T-helper 17 cell (primary cell): Measurements from ENCODE around the gene TMEM40. TPM values are rescaled to one million over a fixed set of nuclear protein-coding genes. Genes with fewer than 3 reads are reported as not detected.
A peak's percentile ranks its signal among the peaks of the same experiment; 100 is the strongest.

Source experiments
- ATAC-seq: fragments of 150-1000 bp; cut with Tn5 transposase; 2 replicates; pipeline ENCODE4 v1.10.0; 2021; ENCODE audit warnings: mild to moderate bottlenecking, moderate library complexity
- DNase-seq, 3 donors: peaks; one replicate each; pipeline versions ENCODE4 v3.0.0 to v3.0.0-alpha.2; 2020 to 2021
- H3K9me3 ChIP-seq: one replicate; pipeline ENCODE4 v1.7.0; 2013; ENCODE audit warnings: low read length, mild to moderate bottlenecking; ENCODE audit not compliant: control insufficient read depth, poor library complexity, severe bottlenecking
- H3K27ac Mint-ChIP-seq: one replicate; pipeline ENCODE4 v1.8.0; 2022; ENCODE audit warnings: mild to moderate bottlenecking, moderate library complexity, mixed read lengths
- H3K27me3 Mint-ChIP-seq: one replicate; pipeline ENCODE4 v1.8.0; 2022; ENCODE audit warnings: mixed read lengths
- H3K36me3 Mint-ChIP-seq: one replicate; pipeline ENCODE4 v1.8.0; 2022; ENCODE audit warnings: low read depth, mixed read lengths
- H3K4me1 Mint-ChIP-seq: one replicate; pipeline ENCODE4 v1.8.0; 2022; ENCODE audit warnings: mild to moderate bottlenecking, mixed read lengths
- H3K4me3 Mint-ChIP-seq: one replicate; pipeline ENCODE4 v1.8.0; 2022; ENCODE audit warnings: mild to moderate bottlenecking, moderate library complexity, mixed read lengths
- total RNA-seq, 4 donors: library from RNA in 2 of 4; stranded (reverse) in 2 of 4; gene quantifications; one replicate each; pipeline ENCODE4 v1.2.3 and lab custom pipeline; 2022 to 2026

Gene TMEM40, protein sequence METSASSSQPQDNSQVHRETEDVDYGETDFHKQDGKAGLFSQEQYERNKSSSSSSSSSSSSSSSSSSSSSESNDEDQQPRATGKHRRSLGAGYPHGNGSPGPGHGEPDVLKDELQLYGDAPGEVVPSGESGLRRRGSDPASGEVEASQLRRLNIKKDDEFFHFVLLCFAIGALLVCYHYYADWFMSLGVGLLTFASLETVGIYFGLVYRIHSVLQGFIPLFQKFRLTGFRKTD
- total RNA-seq (10 to 100 TPM in 1 of 2 donors, 1 to 10 TPM in 1; 2.8 to 54.0 TPM), total RNA-seq (lab: John Stamatoyannopoulos, UW) (0 reads per million in 2 donors)

DNA sequence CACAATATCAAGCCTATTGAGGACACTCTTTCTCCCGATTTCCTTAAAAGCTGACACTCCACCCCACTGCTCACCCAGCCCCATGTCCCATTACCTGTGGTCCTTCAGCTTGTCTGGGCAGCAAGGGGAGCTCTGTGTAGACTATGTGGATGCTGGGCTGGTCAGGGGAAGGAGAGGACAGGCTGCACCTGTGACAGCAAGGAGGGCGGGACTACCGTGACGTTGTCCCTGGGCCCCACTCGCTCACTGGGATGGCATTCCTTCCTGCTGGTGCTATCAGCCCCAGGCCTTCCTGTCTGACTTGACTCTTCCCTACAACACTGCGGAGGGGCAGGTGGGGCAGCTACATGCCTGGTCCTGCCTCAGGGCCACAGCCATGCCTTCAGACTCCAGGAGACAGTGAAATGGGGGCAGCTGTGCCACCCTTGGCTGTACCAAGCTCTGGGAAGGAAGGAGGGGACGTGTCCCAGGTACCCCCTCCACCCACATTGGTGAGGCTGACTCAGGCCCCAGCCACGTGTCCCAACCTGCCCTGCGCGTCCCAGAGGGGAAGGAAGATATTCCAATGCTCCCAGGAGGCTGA lies at the start of gene TMEM40:
Gene TMEM40, minus strand, starts transcription at position 163 of the 583 bp plus-strand sequence. CDS start 9,427 bp downstream, outside the sequence.
- no peak within 1 kb of the TSS for H3K4me3 Mint-ChIP-seq
- no peaks in the 10 kb centered on the region for H3K9me3 ChIP-seq
- ATAC-seq (no peak), DNase-seq (no peak)
- H3K27ac Mint-ChIP-seq = no peak within 1 kb of the TSS
- peaks cover 36% of the 10 kb centered on the region for H3K27me3 Mint-ChIP-seq
- H3K4me1 Mint-ChIP-seq = peaks cover 11% of the 10 kb centered on the region
- peaks cover 12% of the 10 kb centered on the region for H3K36me3 Mint-ChIP-seq

DNA sequence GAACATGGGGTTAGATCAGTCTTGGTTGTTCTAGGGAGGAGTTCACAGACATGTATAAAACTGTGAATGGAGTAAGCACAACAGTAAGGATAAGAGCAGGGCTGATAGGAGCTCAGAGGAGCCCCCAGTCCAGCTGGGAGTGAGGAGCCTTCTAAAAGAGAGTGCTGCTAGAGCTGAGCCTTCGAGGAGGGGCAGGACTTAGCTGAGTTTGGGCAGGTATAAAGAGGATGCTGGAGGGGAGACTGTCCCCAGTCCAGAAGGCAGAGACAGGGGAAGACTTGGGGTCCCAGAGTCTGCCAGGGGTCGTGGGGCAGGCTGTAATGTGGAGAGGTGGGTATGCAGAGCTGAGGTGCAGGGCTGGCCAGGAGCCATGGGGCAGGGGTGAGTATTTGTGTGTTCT lies 49.5 kb upstream of the TMEM40 start:
- Mint-ChIP-seq H3K27ac (no peak overlapping the region), H3K36me3 (no peaks in the 10 kb centered on the region), H3K4me1 (peaks cover 8% of the 10 kb centered on the region), H3K27me3 (peaks cover 11% of the 10 kb centered on the region), H3K4me3 (no peak overlapping the region)
- no peaks in the 10 kb centered on the region for H3K9me3 ChIP-seq
- DNase-seq (no peak), ATAC-seq (no peak)

DNA sequence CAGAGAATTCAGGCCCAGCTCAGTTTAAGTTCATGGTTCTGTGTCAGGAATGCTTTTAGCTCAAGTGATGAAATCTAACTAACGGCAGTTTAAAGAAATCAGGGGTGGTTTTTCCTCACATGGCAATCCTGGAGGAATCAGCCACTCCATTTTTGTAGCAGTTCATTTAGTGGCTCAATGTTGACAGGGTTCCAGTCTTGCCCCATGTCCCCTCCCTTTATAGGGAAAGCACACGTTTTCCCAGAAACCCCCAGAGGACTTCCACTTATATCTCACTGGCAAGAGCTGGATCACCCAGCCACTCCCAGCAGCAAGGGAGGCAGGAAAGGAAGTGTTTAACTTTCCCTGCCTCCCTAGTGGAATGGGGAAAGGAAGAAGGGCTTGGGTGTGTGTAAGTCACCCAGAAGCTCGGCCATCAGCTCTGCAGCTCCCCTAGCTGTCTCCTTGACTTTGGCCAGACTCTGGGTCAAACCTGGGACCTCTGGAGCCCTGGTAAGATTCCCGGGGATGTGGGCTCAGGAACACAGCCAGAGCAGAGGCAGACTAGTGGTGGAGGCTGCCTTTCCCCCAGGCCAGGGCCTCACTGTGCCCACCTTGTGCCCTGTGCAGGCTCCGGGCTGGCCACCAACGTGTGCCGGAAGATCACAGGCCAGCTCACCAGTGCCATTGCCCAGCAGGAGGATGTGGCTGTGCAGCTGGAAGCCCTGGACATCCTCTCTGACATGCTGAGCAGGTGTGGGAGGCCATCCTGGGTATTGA lies 48.7 kb upstream of the TMEM40 start:
- DNase-seq = no peak
- Mint-ChIP-seq H3K27me3 (peaks cover 16% of the 10 kb centered on the region), H3K36me3 (no peaks in the 10 kb centered on the region), H3K4me3 (no peak overlapping the region), H3K27ac (no peak overlapping the region), H3K4me1 (peaks cover 8% of the 10 kb centered on the region)
- ATAC-seq = no peak
- no peaks in the 10 kb centered on the region for H3K9me3 ChIP-seq

DNA sequence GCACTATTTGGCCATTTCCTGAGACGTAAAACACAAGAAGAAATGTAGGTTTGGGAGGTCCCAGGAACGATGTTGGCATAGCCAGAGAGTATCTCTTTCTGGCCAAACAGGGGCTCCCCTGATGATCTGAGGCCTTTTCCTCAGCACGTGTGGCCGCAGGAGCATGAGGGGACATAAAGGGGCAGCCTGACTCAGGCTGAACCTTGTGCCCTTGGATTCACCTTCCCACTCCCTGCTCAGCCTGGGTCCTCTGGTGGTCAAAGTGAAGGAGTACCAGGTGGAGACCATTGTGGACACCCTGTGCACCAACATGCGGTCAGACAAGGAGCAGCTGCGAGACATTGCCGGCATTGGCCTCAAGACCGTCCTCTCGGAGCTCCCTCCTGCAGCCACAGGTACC lies 48.0 kb upstream of the TMEM40 start:
- peaks cover 16% of the 10 kb centered on the region for H3K27me3 Mint-ChIP-seq
- DNase-seq = no peak

DNA sequence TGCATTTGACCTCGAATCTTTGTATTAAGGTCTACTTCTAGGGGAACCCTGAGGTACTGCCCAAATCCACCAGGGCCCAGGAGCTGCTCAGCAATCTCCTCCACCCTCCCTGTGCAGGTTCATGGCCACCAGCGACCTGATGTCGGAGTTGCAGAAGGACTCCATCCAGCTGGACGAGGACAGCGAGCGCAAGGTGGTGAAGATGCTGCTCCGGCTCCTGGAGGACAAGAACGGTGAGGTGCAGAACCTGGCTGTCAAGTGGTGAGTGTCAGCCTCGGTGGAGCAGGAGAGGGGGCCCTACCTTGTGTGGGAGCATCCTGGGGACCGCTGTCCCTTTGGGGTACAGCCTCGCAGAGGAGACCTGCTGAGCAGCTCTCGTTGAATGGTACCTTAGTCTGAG lies 44.3 kb upstream of the TMEM40 start:
- peaks cover 9% of the 10 kb centered on the region for H3K27me3 Mint-ChIP-seq
- H3K36me3 Mint-ChIP-seq = no peaks in the 10 kb centered on the region
- DNase-seq (peak in 1 of 3 donors; percentile 1), ATAC-seq (no peak)
- H3K4me1 Mint-ChIP-seq = peaks cover 3% of the 10 kb centered on the region
- no peaks in the 10 kb centered on the region for H3K9me3 ChIP-seq
- no peak overlapping the region for H3K27ac Mint-ChIP-seq
- no peak overlapping the region for H3K4me3 Mint-ChIP-seq

More for the DNA sequence above, 48.0 kb upstream of the TMEM40 start:
- Mint-ChIP-seq H3K36me3 (no peaks in the 10 kb centered on the region), H3K4me3 (no peak overlapping the region), H3K4me1 (peaks cover 8% of the 10 kb centered on the region), H3K27ac (no peak overlapping the region)
- ATAC-seq = no peak
- no peaks in the 10 kb centered on the region for H3K9me3 ChIP-seq

DNA sequence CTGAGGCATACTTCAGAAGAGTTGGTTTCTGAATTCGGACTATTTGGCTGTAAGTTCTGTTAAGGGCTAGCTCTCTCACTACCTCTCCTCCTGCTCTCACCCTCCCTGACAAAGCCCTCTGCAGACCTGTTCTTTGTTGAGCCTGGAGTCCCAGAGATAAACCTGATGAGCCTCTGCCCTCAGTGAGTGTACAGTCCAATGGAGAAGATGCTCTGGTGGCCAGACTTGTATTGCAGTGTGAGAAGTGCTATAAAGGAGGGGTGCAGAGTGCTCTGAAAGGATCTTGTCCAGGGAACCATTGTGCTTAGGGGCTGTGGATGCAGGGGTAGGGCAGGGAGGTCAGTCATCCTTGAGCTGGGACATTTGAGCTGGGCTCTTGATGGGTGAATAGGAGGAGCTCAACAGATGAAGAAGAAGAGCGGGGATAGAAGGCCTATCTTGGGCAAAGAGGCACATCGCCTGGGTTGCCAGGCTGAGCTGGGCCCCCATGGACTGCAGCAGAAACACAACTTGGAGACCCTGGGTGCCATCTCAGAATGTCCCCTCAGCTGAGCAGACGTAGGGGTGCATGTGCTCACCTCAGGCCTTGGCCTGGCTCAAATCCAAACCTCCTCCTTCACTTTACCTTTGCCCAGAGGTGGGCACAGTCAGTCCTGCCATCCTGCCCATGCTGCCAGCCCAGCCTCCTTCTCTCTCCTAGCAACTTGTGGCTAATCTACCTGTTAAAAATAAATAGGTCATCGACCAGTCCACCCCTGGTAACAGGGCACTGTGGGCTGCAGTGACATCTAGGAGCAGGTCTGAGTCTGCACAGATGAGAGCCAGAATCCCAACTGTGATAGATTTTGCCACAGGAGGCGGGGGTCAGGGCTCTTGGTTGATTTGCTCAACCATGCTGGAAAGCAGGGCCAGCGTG lies 40.7 kb upstream of the TMEM40 start:
- Mint-ChIP-seq H3K4me1 (peaks cover 12% of the 10 kb centered on the region), H3K4me3 (no peak overlapping the region), H3K27me3 (peaks cover 5% of the 10 kb centered on the region), H3K36me3 (no peaks in the 10 kb centered on the region), H3K27ac (no peak overlapping the region)
- no peak for ATAC-seq
- H3K9me3 ChIP-seq = no peaks in the 10 kb centered on the region
- no peak for DNase-seq

DNA sequence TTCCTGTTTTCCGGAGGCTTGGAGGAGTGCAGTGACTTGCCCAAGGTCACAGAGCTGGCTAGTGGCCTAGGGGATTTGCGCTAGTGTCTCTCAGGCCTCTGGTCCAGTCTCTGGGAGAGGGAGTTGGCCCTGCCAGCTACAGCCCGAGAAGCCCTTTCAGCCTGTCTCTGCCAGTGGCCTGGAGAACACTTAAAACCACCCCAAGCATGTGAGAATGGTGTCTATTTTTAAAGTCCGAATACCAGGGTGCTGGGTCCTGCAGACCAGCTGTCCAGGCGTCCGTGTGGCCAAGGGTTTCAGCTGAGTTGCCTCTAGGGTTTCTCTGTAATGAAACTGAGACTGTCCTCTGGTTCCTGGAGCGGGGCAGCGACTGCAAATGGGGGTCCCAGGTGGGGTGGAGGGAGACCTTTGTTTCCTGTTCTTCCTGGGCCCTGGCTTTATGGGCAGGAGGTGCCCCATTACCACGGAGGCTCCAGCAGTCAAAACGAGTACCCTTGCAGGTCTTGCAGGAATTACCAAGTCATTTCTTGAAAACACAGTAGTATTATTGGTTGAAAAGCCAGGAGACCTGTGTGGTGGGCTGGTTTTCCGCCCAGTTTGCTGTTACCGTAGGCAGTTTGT lies 39.6 kb upstream of the TMEM40 start:
- DNase-seq = no peak
- H3K9me3 ChIP-seq = no peaks in the 10 kb centered on the region
- ATAC-seq = no peak
- H3K4me1 Mint-ChIP-seq = peaks cover 12% of the 10 kb centered on the region
- H3K27ac Mint-ChIP-seq = no peak overlapping the region
- H3K4me3 Mint-ChIP-seq = peak overlapping the region; percentile 77
- H3K36me3 Mint-ChIP-seq = no peaks in the 10 kb centered on the region
- peaks cover 5% of the 10 kb centered on the region for H3K27me3 Mint-ChIP-seq

DNA sequence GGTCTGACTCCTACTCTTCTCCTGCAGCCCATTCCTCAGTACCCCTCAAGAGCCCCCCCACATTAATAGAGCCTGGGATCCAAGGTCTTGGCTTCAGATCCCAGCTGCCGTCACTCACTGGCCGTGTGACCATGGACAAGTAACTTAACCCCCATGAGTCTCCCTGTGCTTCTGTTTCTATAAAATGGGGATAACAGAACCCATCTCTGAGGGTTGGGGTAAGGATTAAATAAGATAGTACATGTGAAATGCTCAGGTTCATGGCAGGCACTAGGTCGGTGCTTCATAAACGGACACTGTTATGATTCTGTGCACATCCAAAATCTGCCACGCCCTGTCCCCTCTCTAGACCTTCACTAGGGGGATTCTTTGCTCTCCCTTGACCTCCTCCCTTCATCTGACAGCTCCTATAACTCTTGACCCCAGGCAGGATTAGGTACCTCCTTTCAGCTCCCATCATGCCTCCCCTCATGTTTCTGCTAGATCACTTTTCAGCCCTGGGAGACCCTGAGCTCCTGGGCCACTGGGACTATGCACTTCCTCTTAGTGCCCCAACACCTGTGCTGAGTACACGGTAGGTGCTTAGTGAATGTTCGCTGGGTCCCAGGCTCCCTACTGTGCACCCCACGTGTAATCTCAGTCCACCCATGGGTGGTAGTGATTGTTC lies 39.0 kb upstream of the TMEM40 start:
- H3K36me3 Mint-ChIP-seq = no peaks in the 10 kb centered on the region
- H3K4me1 Mint-ChIP-seq = peaks cover 12% of the 10 kb centered on the region
- ATAC-seq (no peak), DNase-seq (no peak)
- H3K9me3 ChIP-seq = no peaks in the 10 kb centered on the region
- no peaks in the 10 kb centered on the region for H3K27me3 Mint-ChIP-seq
- peak overlapping the region; percentile 89 for H3K4me3 Mint-ChIP-seq
- H3K27ac Mint-ChIP-seq = peak overlapping the region; percentile 71

DNA sequence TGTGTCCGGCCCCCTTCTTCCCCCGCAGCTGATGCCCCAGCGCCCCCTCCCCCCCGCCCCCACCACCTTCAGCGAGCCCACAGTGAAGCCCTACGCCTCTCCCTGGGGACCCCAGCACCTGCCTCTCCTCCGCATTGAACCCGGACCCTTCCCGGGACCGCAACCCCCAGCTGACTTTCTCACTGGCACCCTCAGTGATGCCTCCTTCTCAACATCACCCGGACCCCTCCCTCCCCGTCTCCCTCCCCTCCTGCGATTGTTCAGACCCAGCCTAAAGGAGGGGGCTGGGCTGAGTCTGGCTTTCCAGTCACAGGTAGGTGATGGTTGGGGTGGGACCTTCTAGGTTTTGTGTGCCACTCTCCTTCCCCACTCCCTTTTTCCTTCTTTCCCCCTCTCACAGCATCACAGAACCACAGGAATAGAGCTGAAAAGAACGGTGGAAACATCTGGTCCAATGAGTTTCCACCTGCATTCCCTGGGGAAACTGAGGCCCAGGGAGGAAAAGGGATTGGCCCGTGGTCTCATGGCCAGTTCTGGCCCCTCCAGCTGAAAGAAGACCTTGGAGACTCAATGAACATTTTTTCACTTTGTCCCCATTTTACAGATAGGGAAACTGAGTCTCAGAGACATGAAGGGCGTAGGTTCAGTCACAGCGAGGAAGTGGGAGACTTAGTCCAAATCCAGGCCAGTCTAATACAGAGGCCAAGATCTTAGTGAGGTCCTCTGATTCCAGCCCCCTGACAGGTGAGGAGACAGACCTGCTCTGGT lies 38.2 kb upstream of the TMEM40 start:
- no peak for ATAC-seq
- Mint-ChIP-seq H3K27ac (peak overlapping the region; percentile 71), H3K36me3 (no peaks in the 10 kb centered on the region), H3K27me3 (peaks cover 3% of the 10 kb centered on the region), H3K4me1 (peaks cover 12% of the 10 kb centered on the region), H3K4me3 (peak overlapping the region; percentile 89)
- H3K9me3 ChIP-seq = no peaks in the 10 kb centered on the region
- no peak for DNase-seq

DNA sequence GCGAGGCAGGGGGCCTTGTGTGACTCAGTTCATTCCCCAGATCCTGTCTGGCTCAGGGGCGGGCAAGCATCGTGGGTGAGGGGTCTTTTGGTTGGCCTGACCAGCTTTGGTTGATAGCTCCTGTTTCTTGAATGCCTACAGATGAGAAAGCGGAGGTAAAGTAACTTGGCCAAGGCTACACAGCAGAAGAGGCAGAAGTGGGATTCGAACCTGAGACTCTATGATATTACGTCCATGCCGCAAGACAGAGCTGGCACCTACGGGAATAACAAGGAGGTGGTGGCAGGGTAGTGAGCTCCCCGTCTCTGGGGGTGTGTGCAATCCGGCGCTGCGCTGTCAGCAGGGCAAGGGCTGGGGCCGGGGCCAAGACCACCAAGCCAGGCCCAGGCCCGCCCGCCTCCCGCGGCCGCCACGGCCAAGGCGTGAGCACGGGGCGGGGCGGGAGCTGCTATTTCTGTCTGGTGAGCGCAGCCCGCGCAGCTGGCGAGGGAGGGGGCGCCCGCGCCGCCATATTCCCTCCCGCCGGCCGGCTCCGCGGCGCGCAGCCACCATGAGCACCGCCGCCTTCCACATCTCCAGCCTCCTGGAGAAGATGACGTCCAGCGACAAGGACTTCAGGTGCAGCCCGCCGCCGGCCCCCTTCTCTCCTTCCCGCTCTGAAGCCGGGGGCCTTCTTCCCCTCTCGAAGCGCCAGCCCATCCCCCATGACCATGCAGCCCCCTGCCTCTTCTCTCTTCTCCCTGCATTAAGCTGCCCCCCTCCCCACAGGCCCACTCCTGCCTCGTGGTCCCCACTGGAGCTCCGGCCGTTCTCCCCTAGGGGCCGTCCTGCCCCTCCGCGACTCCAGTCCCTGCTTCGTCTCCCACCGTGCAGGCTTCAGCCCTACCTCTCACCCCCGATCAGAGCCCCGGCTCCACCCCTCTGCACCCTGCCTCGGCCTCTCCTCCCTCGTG lies 37.4 kb upstream of the TMEM40 start, which contains the start of gene CAND2:
Gene CAND2, plus strand, starts transcription at position 510 of the 953 bp plus-strand sequence. Its CDS starts 41 bp downstream, at position 551.
- H3K4me1 Mint-ChIP-seq = peaks cover 12% of the 10 kb centered on the region
- H3K9me3 ChIP-seq = no peaks in the 10 kb centered on the region
- H3K27ac Mint-ChIP-seq = peak within 1 kb of the TSS; percentile 71
- ATAC-seq (peak; percentile 85), DNase-seq (peak in 2 of 3 donors; percentile 19 to 20)
- H3K4me3 Mint-ChIP-seq = peak within 1 kb of the TSS; percentile 89
- peaks cover under 1% of the 10 kb centered on the region for H3K36me3 Mint-ChIP-seq
- H3K27me3 Mint-ChIP-seq = peaks cover 4% of the 10 kb centered on the region

DNA sequence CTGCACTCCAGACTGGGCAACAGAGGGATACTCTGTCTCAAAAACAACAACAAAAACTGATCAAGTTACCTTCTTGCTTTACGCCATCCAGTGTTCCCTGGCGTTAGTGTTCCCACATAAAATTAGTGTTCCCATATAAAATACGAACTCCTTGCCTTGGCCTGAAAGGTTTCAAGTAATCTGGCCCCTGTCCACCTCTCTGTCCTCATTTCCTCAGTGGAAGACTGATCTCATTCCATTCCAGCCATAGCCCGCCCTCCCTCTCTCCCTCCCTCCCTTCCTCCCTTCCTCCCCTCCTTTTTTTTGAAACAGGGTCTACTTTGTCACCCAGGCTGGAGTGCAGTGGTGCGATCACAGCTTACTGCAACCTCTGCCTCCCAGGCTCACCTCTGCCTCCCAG lies 34.6 kb upstream of the TMEM40 start:
- DNase-seq = no peak
- H3K9me3 ChIP-seq = no peaks in the 10 kb centered on the region
- Mint-ChIP-seq H3K4me1 (peaks cover 9% of the 10 kb centered on the region), H3K4me3 (no peak overlapping the region), H3K27ac (no peak overlapping the region), H3K27me3 (peaks cover 4% of the 10 kb centered on the region), H3K36me3 (peaks cover 3% of the 10 kb centered on the region)
- ATAC-seq = no peak
